ENCODE results near the gene ROPN1L.

The ROPN1L gene

GRCh38 chr5:10464173-10464572, 22.5 kb downstream of the ROPN1L start:
- Histone ChIP-seq H3K4me3 (ENCODE audit: insufficient read depth, low read length, poor library complexity, severe bottlenecking) (no peak overlapping the region), H3K4me2 (ENCODE audit: low read depth, low read length, poor library complexity, severe bottlenecking) (no peak overlapping the region), H3K36me3 (ENCODE audit: low read length) (no peaks in the 10 kb centered on the region), H2AFZ (ENCODE audit: low read depth, low read length, severe bottlenecking) (no peak overlapping the region), H3F3A (ENCODE audit: insufficient read depth) (no peaks in the 10 kb centered on the region), H3K9me3 (ENCODE audit: insufficient read depth, low read length) (no peaks in the 10 kb centered on the region), H3K27ac (ENCODE audit: low read depth, low read length) (no peak overlapping the region), H3K79me2 (ENCODE audit: insufficient read depth, low read length) (no peaks in the 10 kb centered on the region), H3K27me3 (ENCODE audit: low read length) (no peaks in the 10 kb centered on the region), H3K9ac (ENCODE audit: low read length) (no peak overlapping the region), H3K9me2 (replicated peaks; ENCODE audit: insufficient read depth, low read length) (no peaks in the 10 kb centered on the region), H4K20me1 (ENCODE audit: low read depth, low read length) (no peaks in the 10 kb centered on the region)
- no peak for TF ChIP-seq EZH2phosphoT487 (conservative IDR thresholded peaks at IDR 0.05; ENCODE audit: low read length)
- no peak for TF ChIP-seq CTCF (IDR thresholded peaks at IDR 0.05; ENCODE audit: insufficient read depth, low read length, poor library complexity, severe bottlenecking)

GRCh38 chr5:10465726-10466125, 24.0 kb downstream of the ROPN1L start:
- Histone ChIP-seq H3K9me3 (ENCODE audit: insufficient read depth, low read length) (no peaks in the 10 kb centered on the region), H3K4me2 (ENCODE audit: low read depth, low read length, poor library complexity, severe bottlenecking) (no peak overlapping the region), H2AFZ (ENCODE audit: low read depth, low read length, severe bottlenecking) (no peak overlapping the region), H3K36me3 (ENCODE audit: low read length) (no peaks in the 10 kb centered on the region), H3K9ac (ENCODE audit: low read length) (no peak overlapping the region), H4K20me1 (ENCODE audit: low read depth, low read length) (no peaks in the 10 kb centered on the region), H3F3A (ENCODE audit: insufficient read depth) (no peaks in the 10 kb centered on the region), H3K27me3 (ENCODE audit: low read length) (no peaks in the 10 kb centered on the region), H3K9me2 (replicated peaks; ENCODE audit: insufficient read depth, low read length) (no peaks in the 10 kb centered on the region), H3K79me2 (ENCODE audit: insufficient read depth, low read length) (no peaks in the 10 kb centered on the region), H3K27ac (ENCODE audit: low read depth, low read length) (no peak overlapping the region), H3K4me3 (ENCODE audit: insufficient read depth, low read length, poor library complexity, severe bottlenecking) (no peak overlapping the region)
- TF ChIP-seq CTCF (IDR thresholded peaks at IDR 0.05; ENCODE audit: insufficient read depth, low read length, poor library complexity, severe bottlenecking) (no peak), EZH2phosphoT487 (conservative IDR thresholded peaks at IDR 0.05; ENCODE audit: low read length) (no peak)

- H3K4me3 ChIP-seq (ENCODE audit: insufficient read depth, low read length, poor library complexity, severe bottlenecking), result no peak overlapping the region
- H3F3A ChIP-seq (ENCODE audit: insufficient read depth), result no peaks in the 10 kb centered on the region
- no peak overlapping the region for H3K27ac ChIP-seq (ENCODE audit: low read depth, low read length)
These were observed 24.9 kb downstream of the ROPN1L start for GRCh38 chr5:10466446-10467073.

More at GRCh38 chr5:10466446-10467073, 24.9 kb downstream of the ROPN1L start:
- no peak overlapping the region for H3K9ac ChIP-seq (ENCODE audit: low read length)
- no peaks in the 10 kb centered on the region for H3K79me2 ChIP-seq (ENCODE audit: insufficient read depth, low read length)
- H3K9me3 ChIP-seq (ENCODE audit: insufficient read depth, low read length), result no peaks in the 10 kb centered on the region
- H4K20me1 ChIP-seq (ENCODE audit: low read depth, low read length), result no peaks in the 10 kb centered on the region
- no peak overlapping the region for H3K4me2 ChIP-seq (ENCODE audit: low read depth, low read length, poor library complexity, severe bottlenecking)
- no peaks in the 10 kb centered on the region for H3K36me3 ChIP-seq (ENCODE audit: low read length)
- TF ChIP-seq EZH2phosphoT487 (conservative IDR thresholded peaks at IDR 0.05; ENCODE audit: low read length) (no peak), CTCF (IDR thresholded peaks at IDR 0.05; ENCODE audit: insufficient read depth, low read length, poor library complexity, severe bottlenecking) (no peak)
- no peak overlapping the region for H2AFZ ChIP-seq (ENCODE audit: low read depth, low read length, severe bottlenecking)
- H3K27me3 ChIP-seq (ENCODE audit: low read length), result no peaks in the 10 kb centered on the region
- no peaks in the 10 kb centered on the region for H3K9me2 ChIP-seq (replicated peaks; ENCODE audit: insufficient read depth, low read length)
